GM04504 (cell line): ENCODE measurements around the gene KIF9.
A peak's percentile ranks its signal among the peaks of the same experiment; 100 is the strongest.
"Not testable (repeated sequence)": the region's sequence is repeated elsewhere in the genome, so short reads cannot be mapped to it uniquely, and the experiment has no call there.

Experiments used
- DNase-seq: peaks from one replicate; pipeline ENCODE4 v3.0.0-alpha.2; 2012; ENCODE audit warnings: low read depth

Gene KIF9

DNA sequence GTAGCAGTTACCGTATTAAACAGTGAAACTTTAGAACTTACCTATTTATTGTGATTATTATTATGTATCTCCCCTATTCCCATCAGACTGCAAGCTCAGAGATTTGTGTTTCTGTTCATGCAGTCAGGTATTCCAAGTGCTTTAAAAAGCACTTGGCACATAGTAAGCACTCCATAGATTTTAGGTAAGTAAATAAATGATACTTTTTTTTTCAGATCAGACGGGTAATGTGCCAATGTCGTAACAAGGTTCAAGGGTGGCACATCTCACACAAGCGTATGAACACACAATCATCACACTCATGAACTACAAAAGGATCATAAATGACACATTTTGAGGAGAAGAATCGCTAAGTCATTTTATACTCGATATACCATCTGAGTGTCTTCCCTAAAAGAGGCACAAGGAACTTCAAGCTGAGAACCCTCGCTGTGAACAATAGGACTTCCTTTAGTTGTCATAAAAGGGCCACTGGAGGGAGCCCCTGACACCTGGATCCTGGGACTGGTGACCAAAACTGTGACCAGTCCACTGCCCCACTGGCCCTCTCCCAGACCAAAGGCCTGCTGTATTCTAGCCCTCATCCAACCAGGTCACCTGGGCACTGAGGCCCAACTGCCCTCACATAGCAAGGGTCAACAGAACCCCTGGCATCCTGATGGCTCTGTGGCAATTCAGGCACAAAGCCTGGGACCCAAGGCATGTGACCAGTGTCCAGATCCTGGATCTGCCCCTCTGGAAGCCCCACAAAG, 32.1 kb downstream of the KIF9 start:
- DNase-seq: no peak

DNA sequence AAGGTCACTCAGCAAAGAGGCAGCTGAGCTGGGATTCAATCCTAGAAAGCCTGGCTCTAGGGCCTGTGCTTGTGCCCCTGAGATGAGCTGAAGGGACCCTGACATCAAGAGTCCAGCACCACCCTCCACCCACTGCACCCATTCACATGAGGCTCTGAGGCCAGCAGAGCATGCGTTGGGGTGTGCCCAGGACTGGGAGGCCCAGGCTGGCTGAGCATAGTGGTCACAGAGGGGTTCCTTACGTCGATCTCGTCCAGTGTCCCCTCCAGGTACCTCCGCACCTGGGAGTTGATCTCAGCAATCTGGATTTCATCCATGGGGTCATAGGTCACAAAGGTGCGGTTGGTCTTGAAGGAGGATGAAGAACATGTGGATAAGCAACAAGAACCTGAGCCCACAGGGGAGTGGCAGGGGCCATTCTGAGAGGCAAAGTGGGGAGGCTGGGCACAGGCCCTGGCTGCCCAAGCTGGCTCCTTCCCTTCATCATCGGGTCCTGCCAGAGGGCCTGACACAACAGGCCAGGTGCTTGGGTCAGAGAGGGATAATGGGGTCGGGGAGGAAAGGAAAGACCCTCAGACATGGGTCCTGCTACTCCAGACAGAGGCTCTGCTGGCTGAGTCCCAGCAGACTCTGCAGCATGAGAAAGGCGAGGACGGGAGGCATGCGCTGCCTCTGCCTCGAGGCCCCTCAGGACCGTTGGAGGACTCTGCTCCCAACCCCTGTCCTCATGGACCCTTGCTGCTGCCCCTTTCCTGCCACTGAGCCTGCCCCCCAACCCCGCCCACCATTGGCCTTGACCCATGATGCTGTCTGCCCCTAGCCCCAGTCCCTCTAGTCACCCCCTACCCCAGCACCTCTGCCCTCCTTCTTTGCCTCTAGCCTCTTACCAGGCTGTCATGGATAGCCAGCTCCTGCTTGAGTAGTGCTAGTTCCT, 35.2 kb downstream of the KIF9 start:
- DNase-seq: no peak

DNA sequence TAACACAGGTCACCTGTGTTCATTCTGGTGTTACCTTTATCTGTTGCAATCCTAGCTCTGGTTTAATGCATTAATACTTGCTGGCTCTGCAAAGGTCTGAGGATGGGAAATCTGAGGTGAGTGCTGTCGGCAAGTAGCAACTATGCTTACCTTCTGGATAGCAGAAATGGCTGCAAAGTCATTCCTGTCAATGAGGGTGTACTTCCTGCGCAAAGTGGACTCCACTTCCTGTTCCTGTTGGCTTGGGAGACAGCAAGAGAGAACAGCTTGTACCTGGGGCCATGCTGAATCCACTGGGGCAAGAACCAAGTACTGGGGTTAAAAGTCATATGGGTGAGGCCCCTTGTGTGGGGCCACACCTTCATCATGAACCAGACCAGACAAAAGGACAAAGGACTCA, 37.3 kb downstream of the KIF9 start:
- DNase-seq: no peak

DNA sequence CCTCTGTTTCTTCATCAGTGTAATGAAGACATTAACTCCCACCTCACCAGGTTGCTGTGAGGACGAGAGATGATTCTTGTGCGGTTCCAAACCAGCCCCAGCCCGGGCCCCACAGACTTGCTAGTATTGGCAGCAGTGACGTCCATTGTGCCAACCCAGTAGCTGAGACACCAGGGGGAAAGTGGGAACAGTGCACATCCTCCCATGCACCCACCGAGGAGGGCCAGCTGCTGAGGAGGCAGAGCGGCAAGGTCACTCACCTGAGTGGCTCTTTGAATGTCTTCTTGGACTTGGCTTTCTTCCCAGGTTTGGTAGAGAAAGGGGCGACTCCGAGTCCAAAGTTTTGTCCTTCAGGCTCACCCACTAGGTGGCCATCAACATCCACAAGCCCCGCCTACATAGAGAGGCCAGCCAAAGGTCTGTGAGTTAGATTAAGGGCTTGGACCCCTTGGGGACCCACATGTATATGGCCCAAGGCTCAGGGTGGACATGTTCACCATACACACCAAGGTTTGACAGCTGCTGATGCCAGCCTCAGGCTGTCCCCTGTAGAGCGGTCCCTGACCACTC, 38.0 kb downstream of the KIF9 start:
- no peak for DNase-seq

DNA sequence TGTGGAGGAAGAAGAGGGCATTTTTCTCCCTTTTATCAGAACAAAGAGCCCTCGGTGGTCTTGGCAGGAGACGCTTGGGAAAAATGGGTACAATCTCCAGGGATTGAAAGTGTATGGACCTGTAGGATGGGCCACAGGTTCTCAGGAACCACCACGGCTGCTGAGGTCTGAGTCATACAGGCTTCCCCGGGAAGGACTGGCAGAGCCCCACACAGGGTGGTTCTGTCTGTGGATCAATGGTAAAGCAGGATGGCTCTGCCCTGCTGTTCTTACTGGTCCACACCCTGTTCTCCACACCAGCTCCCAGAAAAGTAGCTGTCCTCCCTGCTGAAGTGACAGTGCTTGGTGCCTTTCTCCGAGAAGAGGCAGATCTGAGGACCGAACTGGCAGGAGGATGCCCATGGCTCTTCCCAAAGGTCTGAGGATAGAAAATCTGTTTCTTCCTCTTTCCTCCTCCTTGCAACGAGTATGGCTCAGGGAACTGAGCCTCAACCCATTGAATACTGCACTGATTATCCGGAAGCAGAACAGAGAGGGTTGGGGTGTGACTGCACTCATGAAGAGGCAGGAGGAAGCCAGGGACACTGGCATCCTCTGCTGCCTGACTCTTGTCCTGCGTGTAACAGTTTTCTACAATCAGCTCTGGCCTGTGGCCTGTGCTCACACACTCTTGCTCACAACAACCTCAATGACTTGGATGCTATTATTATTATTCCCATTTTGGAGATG, 39.0 kb downstream of the KIF9 start:
- no peak for DNase-seq

DNA sequence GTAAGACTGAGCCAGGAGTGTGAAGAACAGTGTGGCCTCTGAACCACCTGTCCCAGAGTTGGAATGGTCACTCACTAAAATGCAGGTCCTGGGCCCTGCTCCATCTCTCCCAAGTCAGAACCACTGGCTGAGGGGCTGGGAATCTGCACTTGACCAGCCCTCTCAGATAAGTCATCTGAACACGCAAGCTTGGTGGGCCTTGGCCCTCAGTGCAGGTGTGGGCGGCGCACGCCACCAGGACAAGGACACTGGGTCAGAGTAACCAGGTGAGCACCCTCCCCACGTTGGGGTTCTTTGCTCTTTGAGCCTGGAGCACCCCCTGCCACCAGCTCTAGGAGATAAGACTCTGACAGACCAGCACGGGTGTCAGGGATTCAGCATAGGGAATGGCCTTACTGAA, 42.7 kb downstream of the KIF9 start:
- DNase-seq: no peak

DNA sequence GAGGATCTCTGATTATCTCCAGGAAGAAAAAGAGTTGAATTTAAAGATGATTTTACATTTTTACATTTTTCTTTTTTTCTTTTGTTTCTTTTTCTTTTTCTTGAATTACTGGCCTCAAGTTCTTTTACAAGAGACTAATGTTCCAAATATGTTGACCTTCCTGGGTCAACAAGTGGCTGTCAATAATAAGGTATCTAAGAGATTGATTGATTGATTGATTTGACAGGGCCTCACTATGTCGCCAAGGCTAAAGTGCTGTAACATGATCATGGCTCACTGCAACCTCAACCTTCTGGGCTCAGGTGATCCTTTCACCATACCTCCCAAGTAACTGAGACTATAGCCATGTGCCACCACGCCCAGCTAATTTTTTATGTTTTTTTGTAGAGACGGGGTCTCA, 44.6 kb downstream of the KIF9 start:
- no peak for DNase-seq

DNA sequence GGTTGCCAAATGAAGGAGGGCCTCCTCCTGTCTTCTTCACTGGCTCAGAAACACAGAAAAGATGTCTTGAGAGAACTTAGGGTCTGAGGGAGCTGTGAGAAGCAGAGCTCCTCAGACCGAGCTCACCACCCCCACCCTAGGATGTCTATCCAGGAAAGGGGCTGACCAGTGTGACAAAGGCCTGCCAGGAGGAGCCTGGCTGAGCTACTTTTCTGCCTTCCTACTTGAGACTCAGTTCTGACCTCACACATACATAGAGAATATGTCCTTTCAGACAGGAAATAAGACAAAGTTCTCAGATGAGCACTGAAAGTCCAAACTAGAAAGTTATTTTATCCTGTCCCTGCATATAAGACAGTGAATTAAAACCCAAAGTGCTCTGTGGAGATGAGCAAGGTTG, 54.5 kb downstream of the KIF9 start:
- DNase-seq: no peak

DNA sequence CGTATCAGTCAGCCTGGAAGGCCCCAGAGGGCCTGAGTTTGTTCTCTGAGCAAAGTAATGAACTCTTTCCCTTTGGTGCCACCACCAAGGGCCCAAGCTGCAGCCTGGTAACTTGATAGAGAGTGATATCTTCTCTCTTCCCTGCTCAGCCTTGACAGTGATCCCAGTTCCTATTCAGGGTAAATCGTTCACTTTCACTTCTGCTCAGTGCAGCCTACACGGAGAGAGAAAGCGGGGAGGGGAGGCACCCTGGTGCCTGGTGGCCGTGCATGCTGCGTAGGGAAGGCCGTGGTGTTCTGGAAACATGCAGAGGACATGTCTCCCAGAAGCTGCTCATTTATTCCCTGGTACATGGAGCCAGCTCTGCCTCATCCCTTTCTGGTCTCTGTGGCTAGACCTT, 54.9 kb downstream of the KIF9 start:
- no peak for DNase-seq

DNA sequence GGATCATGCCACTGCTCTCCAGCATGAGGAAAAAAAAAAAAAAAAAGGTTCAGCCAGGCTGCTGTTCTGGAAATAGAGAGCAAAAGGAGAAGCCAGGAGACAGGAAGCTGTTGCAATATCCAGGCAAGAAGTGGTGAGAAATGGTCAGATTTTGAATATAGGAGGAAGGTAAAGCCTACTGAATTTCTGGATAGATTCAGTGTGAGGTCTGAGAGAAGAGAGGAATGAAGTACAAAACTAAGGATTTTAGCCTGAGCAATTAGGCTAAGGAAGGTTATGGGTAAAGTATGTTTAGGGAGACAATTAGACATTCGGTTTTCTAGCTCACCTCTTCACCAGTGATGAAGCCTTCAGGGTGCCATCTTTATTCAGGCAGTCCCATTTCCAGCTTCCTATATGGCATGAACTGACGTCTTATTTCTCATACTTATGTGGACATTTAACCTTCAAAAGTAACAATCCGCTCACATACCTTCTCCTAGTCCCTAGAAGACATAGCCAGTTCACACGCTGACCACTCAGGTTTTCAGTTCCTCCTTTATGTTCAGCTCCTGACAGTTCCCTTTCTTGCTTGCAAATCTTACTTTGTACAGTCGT, 57.2 kb downstream of the KIF9 start:
- DNase-seq: peak; percentile 27

DNA sequence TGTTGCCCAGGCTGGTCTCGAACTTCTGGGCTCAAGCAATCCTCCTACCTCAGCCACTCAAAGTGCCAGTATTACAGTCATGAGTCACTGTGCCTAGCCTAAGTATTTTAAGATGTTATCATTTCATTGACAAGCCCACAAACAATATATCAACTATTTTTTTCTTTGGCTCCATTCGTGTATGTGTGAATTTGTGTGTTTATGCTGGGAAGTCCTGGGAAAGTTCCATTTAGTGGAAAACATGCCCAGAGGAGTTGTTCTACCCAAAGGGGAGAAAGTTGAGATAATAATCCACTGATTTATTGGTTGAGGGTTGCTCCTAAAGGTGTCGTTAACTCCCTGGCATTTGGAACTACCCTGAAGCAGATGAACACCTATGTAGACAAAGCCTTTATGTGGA, 58.8 kb downstream of the KIF9 start:
- DNase-seq: no peak

DNA sequence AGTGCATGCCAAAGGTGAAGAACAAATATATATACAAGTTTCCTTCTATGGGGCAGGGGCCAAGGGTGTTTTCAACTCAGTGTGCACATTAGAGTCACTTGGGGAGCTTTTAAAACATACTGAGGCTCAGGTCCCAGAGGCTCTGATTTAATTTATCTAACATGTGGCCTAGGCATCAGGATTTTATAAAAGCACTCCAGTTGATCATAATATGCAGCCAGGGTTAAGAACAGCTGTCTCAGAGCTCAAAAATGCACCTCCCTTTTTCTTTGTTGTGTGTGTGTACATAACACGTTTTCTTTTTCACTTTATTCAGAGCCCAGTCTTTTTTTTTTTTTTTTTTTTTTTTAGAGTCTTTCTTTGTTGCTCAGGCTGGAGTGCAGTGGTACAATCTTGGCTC, 60.8 kb downstream of the KIF9 start:
- DNase-seq: no peak

DNA sequence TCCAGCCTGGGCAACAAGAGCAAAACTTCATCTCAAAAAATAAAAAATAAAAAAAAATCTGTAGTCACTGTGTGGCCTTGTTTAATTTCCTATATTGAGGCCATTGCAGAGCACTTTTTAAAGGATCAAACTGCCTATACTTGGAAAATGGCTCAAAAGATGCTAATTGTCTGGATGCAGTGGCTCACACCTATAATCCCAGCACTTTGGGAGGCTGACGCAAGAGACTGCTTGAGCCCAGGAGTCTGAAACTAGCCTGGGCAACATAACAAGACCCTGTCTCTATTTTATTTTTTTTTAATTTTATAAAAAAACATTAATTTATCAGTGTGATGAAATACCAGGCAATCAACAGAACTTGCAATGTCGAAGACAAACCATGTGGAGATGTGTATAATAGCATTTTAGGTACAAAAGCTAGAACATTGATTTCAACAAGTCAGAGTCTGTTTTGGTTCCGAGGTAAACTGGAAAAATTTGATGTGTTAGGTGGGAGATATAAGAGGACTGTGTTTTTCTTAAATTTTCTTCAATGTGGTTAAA, 71.7 kb downstream of the KIF9 start:
- DNase-seq: no peak

DNA sequence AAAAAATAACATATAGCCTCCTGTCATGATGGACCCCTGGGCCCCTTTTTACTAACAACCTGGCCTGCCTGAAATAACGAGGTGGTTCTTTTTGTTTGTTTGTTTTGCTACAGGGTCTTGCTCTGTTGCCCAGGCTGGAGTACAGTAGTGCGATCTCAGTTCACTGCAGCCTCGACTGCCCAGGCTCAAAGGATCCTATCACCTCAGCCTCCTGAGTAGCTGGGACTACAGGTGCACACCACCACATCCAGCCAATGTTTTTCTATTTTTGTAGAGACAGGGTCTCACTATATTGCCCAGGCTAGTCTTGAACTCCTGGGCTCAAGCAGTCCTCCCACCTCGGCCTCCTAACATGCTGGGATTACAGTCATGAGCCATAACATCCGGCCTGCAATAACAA, 76.6 kb downstream of the KIF9 start:
- not testable (repeated sequence) for DNase-seq

DNA sequence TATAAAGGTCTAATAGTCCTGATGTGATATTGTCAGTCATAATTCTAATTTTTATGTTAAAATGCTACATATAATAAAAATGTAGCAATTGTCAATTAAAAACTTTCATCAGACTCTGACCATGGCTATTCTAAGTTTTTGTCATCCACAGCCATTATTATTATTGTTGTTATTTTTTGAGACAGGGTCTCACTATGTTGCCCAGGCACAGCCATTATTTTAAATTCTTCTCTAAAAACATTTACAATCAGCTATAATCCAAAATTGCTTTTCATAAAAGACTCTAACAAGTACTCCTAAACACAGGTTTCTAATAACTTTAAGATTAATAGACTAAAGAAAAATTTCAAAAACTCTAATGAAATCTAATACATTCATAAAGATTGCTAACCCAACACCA, 77.7 kb downstream of the KIF9 start:
- DNase-seq: no peak

DNA sequence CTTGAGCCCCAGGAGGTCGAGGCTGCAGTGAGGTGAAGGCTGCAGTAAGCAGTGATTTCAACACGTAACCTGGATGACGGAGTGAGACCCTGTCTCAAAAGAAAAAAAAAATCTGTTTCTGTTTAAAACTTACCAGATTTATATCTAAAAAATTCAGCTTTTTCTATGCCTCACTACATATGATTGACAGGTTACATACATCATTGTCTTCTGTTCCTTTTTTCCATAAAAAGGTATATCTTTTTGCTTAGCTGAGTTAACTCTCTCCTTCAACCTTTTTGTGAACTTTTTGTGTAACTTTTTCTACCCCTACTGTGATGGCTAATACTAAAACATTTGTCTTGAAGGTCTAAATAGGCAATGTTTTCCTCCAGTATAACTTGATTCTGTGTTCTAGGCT, 80.1 kb downstream of the KIF9 start:
- no peak for DNase-seq

DNA sequence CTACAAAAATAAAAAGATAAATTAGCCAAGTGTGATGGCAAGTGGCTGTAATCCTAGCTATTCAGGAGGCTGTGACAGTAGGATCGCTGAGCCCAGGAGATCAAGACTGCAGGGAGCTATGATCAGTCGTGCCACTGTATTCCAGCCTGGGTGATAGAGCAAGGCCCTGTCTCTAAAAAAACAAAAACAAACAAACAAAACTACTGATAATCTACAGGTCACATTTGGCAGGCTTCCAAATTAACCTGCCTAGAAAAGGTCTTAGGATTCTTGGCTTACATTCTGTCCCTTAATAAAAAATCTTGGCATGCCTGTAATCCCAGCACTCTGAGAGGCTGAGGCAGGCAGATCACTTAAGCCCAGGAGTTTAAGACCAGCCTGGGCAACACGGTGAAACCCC, 85.3 kb downstream of the KIF9 start:
- DNase-seq: no peak

DNA sequence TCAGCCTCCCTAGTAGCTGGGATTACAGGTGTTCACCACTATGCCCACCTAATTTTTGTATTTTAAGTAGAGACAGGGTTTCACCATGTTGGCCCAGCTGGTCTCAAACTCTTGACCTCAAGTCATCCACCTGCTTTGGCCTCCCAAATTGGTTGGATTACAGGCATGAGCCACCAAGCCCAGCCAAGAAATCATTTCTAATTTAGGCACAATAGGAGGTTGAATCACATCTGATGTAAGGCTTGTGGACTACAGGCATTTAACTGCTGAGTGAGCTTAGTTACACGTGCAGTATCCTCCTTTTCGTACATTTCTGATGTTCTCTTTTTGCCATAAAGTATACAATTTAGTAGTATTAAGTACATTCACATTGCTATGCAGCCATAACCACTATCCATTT, 87.6 kb downstream of the KIF9 start:
- no peak for DNase-seq

DNA sequence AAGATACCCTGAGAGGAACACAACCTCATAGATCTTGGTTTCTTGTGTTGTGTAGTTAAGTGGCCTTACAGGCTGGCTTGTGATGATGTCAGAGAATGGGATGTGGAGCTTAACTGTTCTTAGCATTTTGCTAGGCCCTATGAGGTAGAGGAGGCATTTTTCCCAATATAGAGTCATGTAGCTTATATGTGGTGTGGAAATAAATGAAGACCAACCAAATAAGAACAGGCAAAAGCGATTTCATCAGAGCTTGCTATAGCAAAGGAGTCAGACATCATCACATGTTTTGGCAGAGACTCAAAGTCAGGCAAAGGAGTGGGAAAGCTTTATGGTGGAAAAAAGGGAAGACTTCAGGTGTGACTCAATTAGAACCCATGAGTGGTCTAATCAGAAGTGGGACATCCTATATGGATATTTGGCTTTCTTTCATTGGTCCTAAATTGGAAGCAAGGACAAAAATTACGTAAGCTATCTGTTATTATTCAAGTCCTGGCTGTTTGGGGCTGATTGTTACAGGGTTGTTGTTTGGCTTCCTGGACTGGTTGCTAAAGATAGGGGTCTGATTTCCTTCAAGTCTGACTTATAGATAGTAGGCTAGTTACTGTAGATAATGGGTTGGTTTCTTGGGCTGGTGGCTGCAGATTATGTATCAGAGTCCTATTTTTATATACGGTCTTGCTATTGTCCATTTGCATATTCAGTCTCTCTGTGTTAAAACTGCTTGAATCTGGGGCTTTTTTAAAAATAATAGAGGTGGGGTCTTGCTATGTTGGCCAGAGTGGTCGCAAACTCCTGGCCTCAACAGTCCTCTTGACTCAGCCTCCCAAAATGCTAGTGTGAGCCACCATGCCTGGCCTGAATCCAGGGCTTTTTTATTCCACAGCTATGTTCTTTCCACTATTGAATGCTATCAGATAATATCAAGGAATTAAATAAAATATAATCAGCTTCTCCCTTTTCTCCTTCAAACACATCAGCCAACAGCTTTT, 88.4 kb downstream of the KIF9 start:
- no peak for DNase-seq

DNA sequence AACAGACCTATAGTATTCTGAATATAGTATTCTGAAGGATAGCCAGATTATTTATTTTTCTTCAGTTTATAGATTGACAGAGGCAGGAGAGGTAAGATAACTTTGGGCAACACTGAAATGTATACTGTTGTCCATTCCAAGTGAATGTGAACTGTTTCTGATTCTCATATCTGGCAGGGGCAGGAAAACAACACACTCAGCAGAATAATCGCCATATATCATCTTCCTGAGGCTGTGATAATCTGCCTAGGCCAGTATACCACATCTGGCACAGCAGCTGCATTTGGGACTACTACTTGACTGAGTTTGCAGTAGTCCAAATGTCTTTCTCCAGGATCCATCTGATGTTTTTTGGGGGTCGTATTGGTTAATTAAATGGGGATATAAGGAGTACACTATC, 96.3 kb downstream of the KIF9 start:
- no peak for DNase-seq
